Neural cell (in vitro differentiated cells): Measurements from ENCODE around the gene HNRNPK. TPM values are rescaled to one million over a fixed set of nuclear protein-coding genes. Genes with fewer than 3 reads are reported as not detected.

Experiments used
- H2AFZ ChIP-seq: fragments of 200-600, 300-800 bp; sonication (generic), shearing (Covaris generic); 2 replicates; pipeline ENCODE4 v1.6.0; 2014; ENCODE audit warnings: low read depth, mild to moderate bottlenecking, antibody characterized with exemption, low read length, moderate library complexity
- H3F3A ChIP-seq: fragments of 200-600 bp; shearing (Covaris generic); 2 replicates; pipeline ENCODE4 v1.6.1; 2016; ENCODE audit warnings: mild to moderate bottlenecking, moderate library complexity, mixed read lengths, antibody characterized with exemption, low read length; ENCODE audit not compliant: insufficient read depth, poor library complexity, severe bottlenecking
- H3K27ac ChIP-seq: fragments of 200-600, 300-800 bp; sonication (generic), shearing (Covaris generic); 2 replicates; pipeline ENCODE4 v1.5.1; 2014; ENCODE audit warnings: mild to moderate bottlenecking, low read length, moderate library complexity
- H3K27me3 ChIP-seq: fragments of 300-800, 200-600 bp; sonication (generic), shearing (Covaris generic); 2 replicates; pipeline ENCODE4 v1.6.0; 2014; ENCODE audit warnings: mild to moderate bottlenecking, low read depth, low read length, moderate library complexity; ENCODE audit not compliant: insufficient read depth
- H3K36me3 ChIP-seq: fragments of 300-800, 200-600 bp; sonication (generic), shearing (Covaris generic); 2 replicates; pipeline ENCODE4 v1.5.1; 2014; ENCODE audit warnings: mild to moderate bottlenecking, antibody characterized with exemption, low read length, moderate library complexity; ENCODE audit not compliant: insufficient read depth
- H3K4me2 ChIP-seq: fragments of 300-800, 200-600 bp; sonication (generic), shearing (Covaris generic); 2 replicates; pipeline ENCODE4 v1.6.0; 2014; ENCODE audit warnings: mild to moderate bottlenecking, low read length
- H3K4me3 ChIP-seq: fragments of 300-800, 200-600 bp; sonication (generic), shearing (Covaris generic); 2 replicates; pipeline ENCODE4 v1.5.1; 2014; ENCODE audit warnings: mild to moderate bottlenecking, low read length, moderate library complexity
- H3K79me2 ChIP-seq: fragments of 200-600 bp; shearing (Covaris generic); replicated peaks from 2 replicates; pipeline ENCODE4 v1.6.0; 2014; ENCODE audit warnings: mild to moderate bottlenecking, low read length, moderate library complexity; ENCODE audit not compliant: insufficient read depth
- H3K9ac ChIP-seq: fragments of 300-800, 200-600 bp; sonication (generic), shearing (Covaris generic); 2 replicates; pipeline ENCODE4 v1.6.1; 2016; ENCODE audit warnings: mild to moderate bottlenecking, low read length, mixed read lengths
- H3K9me2 ChIP-seq: fragments of 200-600 bp; shearing (Covaris generic); 2 replicates; pipeline ENCODE4 v1.6.1; 2016; ENCODE audit warnings: mild to moderate bottlenecking, low read length, mixed read lengths; ENCODE audit not compliant: insufficient read depth
- H3K9me3 ChIP-seq: fragments of 200-600, 300-800 bp; sonication (generic), shearing (Covaris generic); 2 replicates; pipeline ENCODE4 v1.6.1; 2016; ENCODE audit warnings: mild to moderate bottlenecking, mixed run types, low read length, moderate library complexity, mixed read lengths
- H4K20me1 ChIP-seq: fragments of 200-600 bp; shearing (Covaris generic); 2 replicates; pipeline ENCODE4 v1.6.1; 2016; ENCODE audit warnings: mild to moderate bottlenecking, mixed run types; ENCODE audit not compliant: insufficient read depth
- CTCF ChIP-seq: fragments of 450-650 bp; IDR thresholded peaks from 2 replicates; pipeline ENCODE4 v1.5.1; 2014; ENCODE audit warnings: antibody characterized with exemption, mild to moderate bottlenecking, moderate library complexity; ENCODE audit not compliant: poor library complexity, severe bottlenecking
- EP300 ChIP-seq: fragments of 450-650 bp; conservative IDR thresholded peaks from 2 replicates; pipeline ENCODE4 v1.6.1; 2014; ENCODE audit warnings: antibody characterized with exemption, mild to moderate bottlenecking, moderate library complexity; ENCODE audit not compliant: poor library complexity, severe bottlenecking
- EZH2 ChIP-seq: fragments of 200-600, 300-800 bp; shearing (Covaris generic), sonication (generic); IDR thresholded peaks from 2 replicates; pipeline ENCODE4 v1.6.1; 2014; ENCODE audit warnings: antibody characterized with exemption, low read length, borderline replicate concordance, mild to moderate bottlenecking; ENCODE audit not compliant: insufficient read depth, poor library complexity, severe bottlenecking
- MXI1 ChIP-seq: fragments of 450-650 bp; conservative IDR thresholded peaks from 2 replicates; pipeline ENCODE4 v1.6.1; 2014; ENCODE audit warnings: antibody characterized with exemption, mild to moderate bottlenecking; ENCODE audit not compliant: poor library complexity, severe bottlenecking
- POLR2AphosphoS5 ChIP-seq: IDR thresholded peaks from 2 replicates; pipeline ENCODE4 v1.6.1; 2012
- RAD21 ChIP-seq: fragments of 450-650 bp; conservative IDR thresholded peaks from 2 replicates; pipeline ENCODE4 v1.6.1; 2014; ENCODE audit warnings: antibody characterized with exemption, mild to moderate bottlenecking, moderate library complexity
- REST ChIP-seq: IDR thresholded peaks from 2 replicates; pipeline ENCODE4 v1.6.1; 2012; ENCODE audit warnings: borderline replicate concordance
- SMC3 ChIP-seq: fragments of 450-650 bp; conservative IDR thresholded peaks from 2 replicates; pipeline ENCODE4 v1.6.1; 2014; ENCODE audit warnings: antibody characterized with exemption, mild to moderate bottlenecking, moderate library complexity; ENCODE audit not compliant: poor library complexity
- TAF1 ChIP-seq: IDR thresholded peaks from 2 replicates; pipeline ENCODE4 v1.6.1; 2012; ENCODE audit warnings: low read depth
- polyA plus RNA-seq: library from polyadenylated mRNA; depleted of rRNA; stranded (reverse); fragments of >200 nt; gene quantifications from 2 replicates; pipeline ENCODE4 v1.2.3, GENCODE V29; 2014

HNRNPK gene
- polyA plus RNA-seq, 1 donor from 2014 or later = 1,061 TPM

GRCh38 chr9:83920927-83921707, 58.9 kb downstream of the HNRNPK start, which contains the start of gene KIF27:
Gene KIF27, minus strand, starts transcription at chr9:83921432. Its CDS starts 5,841 bp downstream, at chr9:83915591.
- Histone ChIP-seq H3F3A (no peaks in the 10 kb centered on the region), H3K9ac (peak within 1 kb of the TSS; percentile 76), H3K4me3 (peak within 1 kb of the TSS; percentile 75), H3K27me3 (no peaks in the 10 kb centered on the region), H2AFZ (peak within 1 kb of the TSS; percentile 41), H3K9me3 (no peaks in the 10 kb centered on the region), H3K9me2 (no peaks in the 10 kb centered on the region), H3K27ac (peak within 1 kb of the TSS; percentile 70), H4K20me1 (no peaks in the 10 kb centered on the region), H3K4me2 (peak within 1 kb of the TSS; percentile 89), H3K36me3 (no peaks in the 10 kb centered on the region), H3K79me2 (peaks cover 6% of the 10 kb centered on the region)
- TF ChIP-seq EZH2 (no peak), SMC3 (no peak), EP300 (peak; percentile 29), MXI1 (peak; percentile 73), CTCF (peak; percentile 67), REST (no peak), POLR2AphosphoS5 (peak; percentile 70), RAD21 (no peak), TAF1 (no peak)

GRCh38 chr9:83920469-83920926, 59.5 kb downstream of the HNRNPK start:
- no peaks in the 10 kb centered on the region for H3K9me2 ChIP-seq
- H3K4me2 ChIP-seq = peak overlapping the region; percentile 73
- peak overlapping the region; percentile 75 for H3K4me3 ChIP-seq
- no peaks in the 10 kb centered on the region for H3F3A ChIP-seq
- no peaks in the 10 kb centered on the region for H3K36me3 ChIP-seq
- H3K79me2 ChIP-seq = peaks cover 6% of the 10 kb centered on the region
- H3K27me3 ChIP-seq = no peaks in the 10 kb centered on the region
- H4K20me1 ChIP-seq = no peaks in the 10 kb centered on the region
- H2AFZ ChIP-seq = peak overlapping the region; percentile 4
- TF ChIP-seq SMC3 (peak; percentile 50), POLR2AphosphoS5 (no peak), CTCF (peak; percentile 75), RAD21 (peak; percentile 44)
- peak overlapping the region; percentile 70 for H3K27ac ChIP-seq
- peak overlapping the region; percentile 76 for H3K9ac ChIP-seq
- no peaks in the 10 kb centered on the region for H3K9me3 ChIP-seq
